Measurements from ENCODE around the gene FERMT3.

FERMT3 gene

DNA sequence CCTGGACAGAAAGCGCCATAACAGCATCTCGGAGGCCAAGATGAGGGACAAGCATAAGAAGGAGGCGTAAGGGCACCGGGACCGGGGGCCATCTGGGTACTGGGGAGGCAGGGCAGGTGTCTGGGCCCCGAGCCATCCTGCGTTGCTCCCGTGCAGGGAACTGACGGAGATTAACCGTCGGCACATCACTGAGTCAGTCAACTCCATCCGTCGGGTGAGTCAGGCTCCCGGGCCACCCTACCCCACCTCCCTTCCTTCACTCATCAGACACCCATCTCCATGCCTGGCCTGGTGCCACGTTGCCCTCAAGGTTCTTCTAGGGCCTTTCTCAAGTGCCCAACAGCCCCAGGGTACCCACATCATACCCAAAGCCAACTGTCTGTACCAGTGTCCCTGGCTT lies 59.8 kb downstream of the FERMT3 start:
- DNase-seq: no peak

DNA sequence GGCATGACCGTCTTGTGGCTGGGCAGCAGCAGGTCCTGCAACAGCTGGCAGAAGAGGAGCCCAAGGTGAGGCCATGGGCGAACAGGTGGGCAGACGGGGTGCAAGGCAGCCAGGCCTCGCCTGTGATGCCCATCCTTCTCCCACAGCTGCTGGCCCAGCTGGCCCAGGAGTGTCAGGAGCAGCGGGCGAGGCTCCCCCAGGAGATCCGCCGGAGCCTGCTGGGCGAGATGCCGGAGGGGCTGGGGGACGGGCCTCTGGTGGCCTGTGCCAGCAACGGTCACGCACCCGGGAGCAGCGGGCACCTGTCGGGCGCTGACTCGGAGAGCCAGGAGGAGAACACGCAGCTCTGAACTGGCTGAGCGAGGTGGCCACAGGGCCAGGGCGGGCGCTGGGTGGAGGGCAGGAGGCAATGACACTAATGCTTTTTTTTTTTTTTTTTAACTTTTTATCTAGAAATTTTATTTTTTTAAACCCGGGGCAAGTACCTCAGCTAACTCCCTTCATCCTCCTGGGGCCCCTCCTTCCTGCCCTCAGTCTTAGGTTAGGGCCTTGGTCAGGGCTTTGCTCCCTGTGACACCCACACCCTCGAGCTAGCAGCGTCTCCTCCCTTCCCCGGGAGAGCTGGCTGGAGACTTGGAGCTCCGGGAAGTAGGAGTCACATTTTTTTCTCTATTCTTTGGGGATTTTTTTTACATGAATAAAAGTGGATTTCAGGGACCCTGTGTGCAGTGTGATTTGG lies 60.9 kb downstream of the FERMT3 start:
- DNase-seq: no peak

DNA sequence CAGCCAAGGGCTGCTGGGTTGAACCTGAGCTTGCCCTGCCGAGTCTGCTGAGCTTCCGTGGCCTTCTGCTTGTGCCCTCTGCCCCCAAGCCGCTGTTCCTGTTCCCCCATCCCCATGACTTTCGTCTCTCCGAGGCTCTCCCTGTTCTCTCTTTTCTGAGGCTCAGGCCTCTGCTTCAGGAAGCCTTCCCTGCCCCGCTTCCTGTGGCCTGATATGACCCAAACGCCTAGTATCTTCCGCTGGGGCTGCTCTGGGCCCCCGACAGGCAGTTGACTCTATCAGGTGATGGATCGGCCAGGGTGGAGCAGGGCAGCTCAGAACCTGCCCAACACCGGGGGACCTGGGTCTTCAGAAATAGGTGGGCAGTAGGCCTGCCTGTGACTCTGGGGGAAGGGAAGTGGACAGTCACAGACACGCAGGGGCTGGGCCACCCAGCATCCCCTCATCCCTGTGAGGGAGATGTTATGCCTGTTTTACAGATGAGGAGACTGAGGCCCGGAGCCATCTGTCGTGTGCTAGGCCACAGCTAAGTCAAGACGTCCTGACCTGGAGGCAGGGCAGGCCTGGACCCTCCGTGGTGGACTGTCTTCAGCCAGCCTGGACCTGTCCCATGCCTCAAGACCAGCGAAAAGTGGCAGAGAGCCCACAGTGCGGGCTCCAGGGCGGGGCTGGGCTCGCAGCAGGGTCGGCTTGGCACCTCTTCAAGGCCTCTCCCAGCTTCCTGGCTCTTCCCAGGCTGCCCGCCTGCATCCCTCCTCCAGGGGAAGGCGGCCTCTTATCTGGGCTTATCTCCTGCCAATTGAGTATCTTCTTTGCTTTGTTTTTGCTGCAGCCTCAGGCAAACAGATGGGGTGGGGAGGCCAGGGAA lies 61.7 kb downstream of the FERMT3 start:
- DNase-seq: no peak

GRCh38 chr11:64268893-64269539 lies 62.5 kb downstream of the FERMT3 start:
- no peak for DNase-seq

DNA sequence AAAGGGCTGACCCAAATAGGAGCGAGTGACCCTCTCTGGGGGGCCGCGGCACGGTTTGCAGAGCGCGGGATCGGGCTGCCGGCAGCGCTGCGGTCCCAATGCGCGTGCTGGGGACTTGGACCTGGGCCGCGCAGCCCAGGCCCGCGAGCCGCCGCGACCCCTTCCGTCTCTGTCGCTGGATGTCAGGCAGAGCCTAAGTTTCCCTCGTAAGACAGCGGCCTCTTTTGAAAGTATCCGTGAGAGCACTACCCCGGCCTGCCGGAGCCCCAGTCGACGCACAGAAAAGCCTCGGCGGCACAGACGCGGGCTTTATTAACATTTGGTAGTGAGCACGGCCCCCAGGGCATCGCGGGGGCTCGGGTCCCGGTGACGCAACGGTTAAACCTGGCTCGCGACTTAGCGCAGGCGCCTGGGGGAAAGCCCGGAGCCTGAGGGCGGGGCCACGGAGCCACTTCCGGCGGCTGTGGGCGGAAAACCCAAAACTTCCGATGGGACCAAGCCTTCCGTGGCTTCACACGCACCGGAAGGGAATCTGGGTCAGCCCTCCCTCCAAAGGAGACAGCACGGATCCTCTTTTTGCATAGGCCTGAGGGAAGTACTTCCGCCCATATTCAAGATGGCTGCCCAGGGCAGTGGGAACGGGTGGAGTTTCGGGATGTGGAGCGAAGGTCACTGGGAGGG lies 63.2 kb downstream of the FERMT3 start:
- DNase-seq: peak; percentile 96

Data from NCI-H1436 treated with DMSO at 0.1 percent for 48 hours (cell line).